Mesendoderm (in vitro differentiated cells): ENCODE results near the gene TMEM154.

Experiments
- DNase-seq: peaks from one replicate; pipeline ENCODE4 v3.0.0; 2013
- H2AK5ac ChIP-seq: 2 replicates; pipeline ENCODE4 v1.6.1; 2013; ENCODE audit warnings: low read length, inconsistent platforms
- H2BK120ac ChIP-seq: 2 replicates; pipeline ENCODE4 v1.6.1; 2013; ENCODE audit warnings: low read depth, mild to moderate bottlenecking, low read length, moderate library complexity, mixed read lengths
- H2BK15ac ChIP-seq: replicated peaks from 2 replicates; pipeline ENCODE4 v1.6.1; 2013; ENCODE audit warnings: low read depth, mild to moderate bottlenecking, moderate library complexity
- H2BK5ac ChIP-seq: 2 replicates; pipeline ENCODE4 v1.6.1; 2013; ENCODE audit warnings: low read length, inconsistent platforms
- H3K18ac ChIP-seq: 2 replicates; pipeline ENCODE4 v1.6.1; 2013; ENCODE audit warnings: mild to moderate bottlenecking, low read length, mixed read lengths
- H3K23ac ChIP-seq: one replicate; pipeline ENCODE4 v1.6.1; 2013; ENCODE audit warnings: low read length
- H3K27ac ChIP-seq: 2 replicates; pipeline ENCODE4 v1.5.1; 2013; ENCODE audit warnings: low read depth, mild to moderate bottlenecking, inconsistent platforms, low read length, moderate library complexity
- H3K27me3 ChIP-seq: 2 replicates; pipeline ENCODE4 v1.6.1; 2013; ENCODE audit warnings: low read length, control low read depth, mild to moderate bottlenecking, inconsistent platforms; ENCODE audit not compliant: insufficient read depth, poor library complexity
- H3K36me3 ChIP-seq: 2 replicates; pipeline ENCODE4 v1.6.1; 2013; ENCODE audit warnings: low read length, inconsistent platforms; ENCODE audit not compliant: control insufficient read depth, insufficient read depth
- H3K4ac ChIP-seq: one replicate; pipeline ENCODE4 v1.6.1; 2013; ENCODE audit warnings: low read depth, mild to moderate bottlenecking, low read length, moderate library complexity
- H3K4me1 ChIP-seq: 2 replicates; pipeline ENCODE4 v1.6.1; 2013; ENCODE audit warnings: low read depth, low read length, inconsistent platforms; ENCODE audit not compliant: control insufficient read depth
- H3K4me2 ChIP-seq: 2 replicates; pipeline ENCODE4 v1.6.1; 2013; ENCODE audit warnings: low read length
- H3K4me3 ChIP-seq: 2 replicates; pipeline ENCODE4 v1.5.1; 2013; ENCODE audit warnings: mild to moderate bottlenecking, low read length
- H3K56ac ChIP-seq: one replicate; pipeline ENCODE4 v1.6.1; 2013; ENCODE audit warnings: low read length
- H3K79me1 ChIP-seq: 2 replicates; pipeline ENCODE4 v1.6.1; 2013; ENCODE audit warnings: low read length, inconsistent platforms
- H3K79me2 ChIP-seq: 2 replicates; pipeline ENCODE4 v1.6.1; 2013; ENCODE audit warnings: mild to moderate bottlenecking, low read length; ENCODE audit not compliant: control insufficient read depth, insufficient read depth
- H3K9ac ChIP-seq: 2 replicates; pipeline ENCODE4 v1.6.1; 2013; ENCODE audit warnings: low read length, inconsistent platforms
- H4K5ac ChIP-seq: one replicate; pipeline ENCODE4 v1.6.1; 2013; ENCODE audit warnings: low read length
- H4K8ac ChIP-seq: one replicate; pipeline ENCODE4 v1.6.1; 2013; ENCODE audit warnings: low read depth, mild to moderate bottlenecking, control low read depth, low read length, moderate library complexity
- WGBS: extraction: QIAGEN DNeasy Blood & Tissue Kit; methylation state at CpG from one replicate; pipeline ENCODE4 v1.1.7; 2013; ENCODE audit warnings: low lambda C conversion rate, missing lambda C conversion rate; ENCODE audit not compliant: insufficient coverage; ENCODE audit errors: extremely low coverage; 5-methylcytosine and 5-hydroxymethylcytosine counted together

The TMEM154 gene

GRCh38 chr4:152723236-152723635, 43.4 kb upstream of the TMEM154 start:
- Histone ChIP-seq H3K18ac (no peak overlapping the region), H3K4me1 (peaks cover 10% of the 10 kb centered on the region), H3K27ac (no peak overlapping the region), H3K23ac (no peak overlapping the region), H3K9ac (no peak overlapping the region), H4K5ac (no peak overlapping the region), H2BK15ac (no peak overlapping the region), H2BK5ac (no peak overlapping the region), H3K4ac (no peak overlapping the region), H3K56ac (no peak overlapping the region), H3K79me1 (no peaks in the 10 kb centered on the region), H2AK5ac (no peak overlapping the region), H2BK120ac (no peak overlapping the region), H4K8ac (no peak overlapping the region), H3K36me3 (no peaks in the 10 kb centered on the region), H3K27me3 (no peaks in the 10 kb centered on the region), H3K79me2 (no peaks in the 10 kb centered on the region), H3K4me2 (no peak overlapping the region), H3K4me3 (no peak overlapping the region)
- no peak for DNase-seq
- no CpG with 5 or more reads among the region's 3 CpGs for WGBS

- Histone ChIP-seq H4K8ac (no peak overlapping the region), H3K79me2 (no peaks in the 10 kb centered on the region), H3K79me1 (no peaks in the 10 kb centered on the region), H4K5ac (no peak overlapping the region), H2BK120ac (no peak overlapping the region), H3K27me3 (no peaks in the 10 kb centered on the region), H3K9ac (no peak overlapping the region), H2BK5ac (no peak overlapping the region), H3K23ac (no peak overlapping the region), H3K36me3 (no peaks in the 10 kb centered on the region), H3K4ac (no peak overlapping the region), H3K4me2 (no peak overlapping the region), H3K4me1 (peaks cover 8% of the 10 kb centered on the region), H2BK15ac (no peak overlapping the region), H3K27ac (no peak overlapping the region), H3K18ac (peak overlapping the region; percentile 87), H3K56ac (no peak overlapping the region), H3K4me3 (no peak overlapping the region), H2AK5ac (no peak overlapping the region)
- no CpG with 5 or more reads among the region's 24 CpGs for WGBS
- no peak for DNase-seq
Measured at GRCh38 chr4:152719801-152720556, 40.2 kb upstream of the TMEM154 start.

- no CpG with 5 or more reads among the region's 1 CpG for WGBS
- no peak overlapping the region for H4K8ac ChIP-seq
- H3K56ac ChIP-seq = no peak overlapping the region
- H3K4me2 ChIP-seq = no peak overlapping the region
- DNase-seq = no peak
- no peak overlapping the region for H4K5ac ChIP-seq
- H3K9ac ChIP-seq = no peak overlapping the region
- H2BK15ac ChIP-seq = no peak overlapping the region
- H3K4me1 ChIP-seq = peaks cover 8% of the 10 kb centered on the region
- no peaks in the 10 kb centered on the region for H3K27me3 ChIP-seq
- H2AK5ac ChIP-seq = no peak overlapping the region
- no peak overlapping the region for H3K4ac ChIP-seq
- no peaks in the 10 kb centered on the region for H3K79me1 ChIP-seq
- no peak overlapping the region for H3K4me3 ChIP-seq
- no peak overlapping the region for H2BK5ac ChIP-seq
- H3K27ac ChIP-seq = no peak overlapping the region
- no peak overlapping the region for H3K23ac ChIP-seq
- H3K36me3 ChIP-seq = no peaks in the 10 kb centered on the region
- peak overlapping the region; percentile 25 for H3K18ac ChIP-seq
- H3K79me2 ChIP-seq = no peaks in the 10 kb centered on the region
- no peak overlapping the region for H2BK120ac ChIP-seq
Measured at GRCh38 chr4:152719291-152719690, 39.5 kb upstream of the TMEM154 start.

GRCh38 chr4:152715076-152715475, 35.3 kb upstream of the TMEM154 start:
- Histone ChIP-seq H3K4ac (no peak overlapping the region), H2BK120ac (no peak overlapping the region), H2AK5ac (no peak overlapping the region), H2BK15ac (no peak overlapping the region), H3K27me3 (no peaks in the 10 kb centered on the region), H3K4me2 (no peak overlapping the region), H3K79me1 (no peaks in the 10 kb centered on the region), H3K27ac (no peak overlapping the region), H3K4me1 (peaks cover 5% of the 10 kb centered on the region), H3K23ac (no peak overlapping the region), H3K56ac (no peak overlapping the region), H4K5ac (no peak overlapping the region), H3K9ac (no peak overlapping the region), H3K4me3 (no peak overlapping the region), H3K18ac (no peak overlapping the region), H2BK5ac (no peak overlapping the region), H3K36me3 (no peaks in the 10 kb centered on the region), H4K8ac (no peak overlapping the region), H3K79me2 (no peaks in the 10 kb centered on the region)
- WGBS = no CpG with 5 or more reads among the region's 6 CpGs
- DNase-seq = no peak

- Histone ChIP-seq H2BK15ac (no peak overlapping the region), H3K9ac (no peak overlapping the region), H3K4me1 (peaks cover 2% of the 10 kb centered on the region), H4K8ac (no peak overlapping the region), H3K4me3 (no peak overlapping the region), H3K36me3 (no peaks in the 10 kb centered on the region), H3K27ac (no peak overlapping the region), H3K79me2 (no peaks in the 10 kb centered on the region), H2BK120ac (no peak overlapping the region), H2AK5ac (peak overlapping the region; percentile 50), H4K5ac (no peak overlapping the region), H3K4ac (no peak overlapping the region), H2BK5ac (no peak overlapping the region), H3K18ac (no peak overlapping the region), H3K79me1 (no peaks in the 10 kb centered on the region), H3K56ac (no peak overlapping the region), H3K27me3 (no peaks in the 10 kb centered on the region), H3K4me2 (no peak overlapping the region), H3K23ac (no peak overlapping the region)
- WGBS = no CpG with 5 or more reads among the region's 2 CpGs
- DNase-seq = no peak
Measured at GRCh38 chr4:152713951-152714705, 34.3 kb upstream of the TMEM154 start.
